Calu3 (cell line): ENCODE results near the gene ERICH3. TPM values are rescaled to one million over a fixed set of nuclear protein-coding genes. Genes with fewer than 3 reads are reported as not detected.

ENCODE experiments used
- BruUV-seq: library from RNA; stranded (reverse); fragments of 400-500 nt; replicated peaks from 2 replicates; lab custom pipeline; 2021; lab: Mats Ljungman, UMichigan
- CTCF ChIA-PET: fragments of 300-600 bp; sonication (Branson Sonifier 250); formaldehyde crosslinking; loops from one replicate; lab custom pipeline; 2022; ENCODE audit warnings: antibody characterized with exemption; lab: Charles Lee
- DNase-seq: peaks from one replicate; pipeline ENCODE4 v3.0.0; 2022
- H3K27ac Mint-ChIP-seq: one replicate; pipeline ENCODE4 v1.8.0; 2022; ENCODE audit warnings: mixed read lengths; ENCODE audit not compliant: unreplicated experiment
- H3K27me3 Mint-ChIP-seq: one replicate; pipeline ENCODE4 v1.8.0; 2022; ENCODE audit warnings: mixed read lengths; ENCODE audit not compliant: unreplicated experiment
- H3K36me3 Mint-ChIP-seq: one replicate; pipeline ENCODE4 v1.8.0; 2022; ENCODE audit warnings: mild to moderate bottlenecking, moderate library complexity, mixed read lengths; ENCODE audit not compliant: insufficient read depth, unreplicated experiment
- H3K4me1 Mint-ChIP-seq: one replicate; pipeline ENCODE4 v1.8.0; 2022; ENCODE audit warnings: mild to moderate bottlenecking, low read depth, mixed read lengths; ENCODE audit not compliant: unreplicated experiment
- H3K4me3 Mint-ChIP-seq: one replicate; pipeline ENCODE4 v1.8.0; 2022; ENCODE audit warnings: mild to moderate bottlenecking, low read depth, moderate library complexity, mixed read lengths; ENCODE audit not compliant: unreplicated experiment
- H3K9me3 Mint-ChIP-seq: one replicate; pipeline ENCODE4 v1.8.0; 2022; ENCODE audit warnings: low read depth, mixed read lengths; ENCODE audit not compliant: unreplicated experiment
- intact Hi-C: fragments of 100-400 bp; cut with micrococcal nuclease; formaldehyde crosslinking; loops from one replicate; pipeline ENCODE4 v1.10.0; 2022; ENCODE audit not compliant: unreplicated experiment
- total RNA-seq: library from RNA; stranded (reverse); gene quantifications from 2 replicates; pipeline ENCODE4 v1.2.3, GENCODE V29; 2022
- TF ChIP-seq, protein P1 (sequence below): fragments of 200-600 bp; IDR thresholded peaks from one replicate; pipeline ENCODE4 v1.8.0; 2022; ENCODE audit warnings: antibody characterized with exemption; ENCODE audit not compliant: unreplicated experiment

ERICH3 gene
- total RNA-seq, 1 experiment from 2014 or later, result 0.35 TPM

DNA sequence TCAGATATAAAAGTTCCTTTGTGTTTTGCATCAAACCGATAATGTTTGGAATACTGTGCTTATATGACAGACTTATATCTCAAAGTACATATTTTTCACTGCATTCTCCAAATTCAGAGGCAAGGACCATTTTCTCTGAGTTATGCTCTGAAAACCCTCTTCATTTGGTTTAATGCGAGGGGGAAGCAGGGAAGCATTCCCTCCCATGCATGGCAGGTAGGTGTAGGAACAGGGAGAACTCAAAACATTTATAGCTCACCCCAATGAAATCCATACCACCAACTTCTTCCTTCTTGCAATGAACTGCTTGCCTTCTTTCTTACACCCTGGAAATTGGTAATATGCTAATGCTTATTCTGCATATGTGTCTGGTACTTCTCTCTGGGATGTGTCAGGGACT is 10.7 kb upstream of the ERICH3 start:
- no peak for DNase-seq
- Mint-ChIP-seq H3K4me1 (no peaks in the 10 kb centered on the region), H3K27ac (no peak overlapping the region), H3K4me3 (no peak overlapping the region), H3K9me3 (no peaks in the 10 kb centered on the region), H3K27me3 (no peaks in the 10 kb centered on the region), H3K36me3 (no peaks in the 10 kb centered on the region)
- CTCF ChIA-PET, result no interaction called here
- BruUV-seq, result no TSS peak
- TF ChIP-seq, protein P1, sequence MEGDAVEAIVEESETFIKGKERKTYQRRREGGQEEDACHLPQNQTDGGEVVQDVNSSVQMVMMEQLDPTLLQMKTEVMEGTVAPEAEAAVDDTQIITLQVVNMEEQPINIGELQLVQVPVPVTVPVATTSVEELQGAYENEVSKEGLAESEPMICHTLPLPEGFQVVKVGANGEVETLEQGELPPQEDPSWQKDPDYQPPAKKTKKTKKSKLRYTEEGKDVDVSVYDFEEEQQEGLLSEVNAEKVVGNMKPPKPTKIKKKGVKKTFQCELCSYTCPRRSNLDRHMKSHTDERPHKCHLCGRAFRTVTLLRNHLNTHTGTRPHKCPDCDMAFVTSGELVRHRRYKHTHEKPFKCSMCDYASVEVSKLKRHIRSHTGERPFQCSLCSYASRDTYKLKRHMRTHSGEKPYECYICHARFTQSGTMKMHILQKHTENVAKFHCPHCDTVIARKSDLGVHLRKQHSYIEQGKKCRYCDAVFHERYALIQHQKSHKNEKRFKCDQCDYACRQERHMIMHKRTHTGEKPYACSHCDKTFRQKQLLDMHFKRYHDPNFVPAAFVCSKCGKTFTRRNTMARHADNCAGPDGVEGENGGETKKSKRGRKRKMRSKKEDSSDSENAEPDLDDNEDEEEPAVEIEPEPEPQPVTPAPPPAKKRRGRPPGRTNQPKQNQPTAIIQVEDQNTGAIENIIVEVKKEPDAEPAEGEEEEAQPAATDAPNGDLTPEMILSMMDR, result no peak
- intact Hi-C loops, result no loop called here

DNA sequence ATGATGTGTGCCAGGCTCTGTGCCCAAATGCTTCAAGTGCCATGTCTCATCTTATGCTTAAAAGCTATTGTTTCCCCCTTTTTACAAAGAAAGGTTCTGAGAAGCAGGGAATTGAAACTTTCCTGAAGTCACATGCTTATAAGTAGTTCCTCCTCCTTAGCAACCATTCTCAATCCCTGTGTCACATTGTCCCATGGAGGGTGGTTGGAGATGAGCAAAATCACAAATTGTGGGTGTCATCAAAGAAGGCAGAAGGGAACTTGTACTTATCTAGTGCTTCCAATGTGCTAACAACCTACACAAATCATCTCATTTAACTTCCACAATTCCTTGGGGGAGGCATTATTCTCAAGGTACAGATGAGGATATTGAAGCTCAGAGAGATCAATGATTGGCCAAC is 10.1 kb upstream of the ERICH3 start:
- intact Hi-C loops, result no loop called here
- Mint-ChIP-seq H3K27me3 (no peaks in the 10 kb centered on the region), H3K36me3 (no peaks in the 10 kb centered on the region), H3K4me1 (no peaks in the 10 kb centered on the region), H3K4me3 (no peak overlapping the region), H3K27ac (no peak overlapping the region), H3K9me3 (no peaks in the 10 kb centered on the region)
- no TSS peak for BruUV-seq
- CTCF ChIA-PET, result no interaction called here
- no peak for DNase-seq
- TF ChIP-seq, protein P1, result no peak

DNA sequence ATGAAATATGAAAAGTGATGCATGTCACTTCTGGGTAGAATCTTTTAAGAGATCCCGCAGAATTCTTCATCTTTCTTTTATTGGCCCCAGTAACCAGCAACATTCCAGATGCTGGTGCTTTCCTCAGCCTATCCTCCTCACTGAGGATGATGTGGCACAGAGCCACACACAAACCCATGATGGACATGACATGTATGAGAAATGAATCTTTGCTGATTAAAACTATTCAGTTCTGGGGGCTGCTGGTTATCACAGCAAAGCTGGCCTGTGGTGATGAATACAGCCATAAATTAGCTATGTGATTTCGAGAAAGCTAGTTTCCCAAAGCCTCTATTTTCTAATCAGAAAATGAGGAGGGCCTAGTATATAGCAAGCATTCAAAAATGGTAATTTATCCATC is 8.3 kb upstream of the ERICH3 start:
- H3K27ac Mint-ChIP-seq, result no peak overlapping the region
- no TSS peak for BruUV-seq
- TF ChIP-seq, protein P1, result no peak
- H3K4me3 Mint-ChIP-seq, result no peak overlapping the region
- intact Hi-C loops, result no loop called here
- no peaks in the 10 kb centered on the region for H3K27me3 Mint-ChIP-seq
- CTCF ChIA-PET, result no interaction called here
- H3K9me3 Mint-ChIP-seq, result no peaks in the 10 kb centered on the region
- DNase-seq, result no peak
- H3K4me1 Mint-ChIP-seq, result no peaks in the 10 kb centered on the region
- no peaks in the 10 kb centered on the region for H3K36me3 Mint-ChIP-seq

DNA sequence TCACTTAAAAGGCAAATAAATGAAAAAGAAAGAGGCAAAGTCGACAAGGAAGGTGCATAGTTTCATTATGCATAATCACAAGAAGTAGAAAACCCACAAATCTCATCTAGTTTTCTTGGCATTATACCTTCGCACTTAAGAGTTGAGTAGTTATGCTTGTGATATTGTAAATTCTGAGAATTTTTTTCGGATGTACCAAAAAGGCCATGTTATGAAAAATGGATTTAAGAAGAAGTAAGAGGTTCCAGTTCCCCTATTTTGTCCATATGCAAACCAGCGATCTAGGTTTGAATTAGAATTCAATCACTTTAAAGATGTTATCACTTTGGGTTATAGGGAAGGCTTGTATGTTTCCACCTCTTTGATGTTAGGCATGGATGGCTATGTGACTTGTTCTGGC is 7.9 kb upstream of the ERICH3 start:
- no peak overlapping the region for H3K4me3 Mint-ChIP-seq
- no peaks in the 10 kb centered on the region for H3K36me3 Mint-ChIP-seq
- H3K27ac Mint-ChIP-seq, result no peak overlapping the region
- CTCF ChIA-PET, result no interaction called here
- no peaks in the 10 kb centered on the region for H3K27me3 Mint-ChIP-seq
- TF ChIP-seq, protein P1, result no peak
- no peak for DNase-seq
- BruUV-seq, result no TSS peak
- intact Hi-C loops, result no loop called here
- no peaks in the 10 kb centered on the region for H3K4me1 Mint-ChIP-seq
- H3K9me3 Mint-ChIP-seq, result no peaks in the 10 kb centered on the region
